GM21367 (cell line): ENCODE measurements around the gene ZNF593.

ENCODE experiments used
- ATAC-seq: cut with Tn5 transposase; IDR thresholded peaks from one replicate; pipeline ENCODE4 v1.9.1; 2021; ENCODE audit not compliant: unreplicated experiment

The ZNF593 gene

DNA sequence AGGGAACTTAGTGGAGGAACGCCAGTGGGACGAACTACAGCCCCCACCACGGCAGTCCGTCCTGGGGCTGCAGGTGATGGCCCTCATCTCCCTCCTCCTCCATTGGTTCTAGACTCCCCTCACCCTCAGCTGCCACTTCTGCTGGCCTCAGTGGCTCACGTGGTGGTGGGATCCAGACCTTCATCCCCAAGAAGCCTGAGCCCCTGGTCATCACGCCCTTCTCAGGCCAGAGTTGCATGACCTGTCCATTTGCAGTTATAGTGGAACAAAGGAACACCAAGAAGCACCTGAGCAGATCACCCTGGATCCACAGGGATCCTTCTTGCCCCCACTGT, 23.8 kb upstream of the ZNF593 start:
- no peak for ATAC-seq

DNA sequence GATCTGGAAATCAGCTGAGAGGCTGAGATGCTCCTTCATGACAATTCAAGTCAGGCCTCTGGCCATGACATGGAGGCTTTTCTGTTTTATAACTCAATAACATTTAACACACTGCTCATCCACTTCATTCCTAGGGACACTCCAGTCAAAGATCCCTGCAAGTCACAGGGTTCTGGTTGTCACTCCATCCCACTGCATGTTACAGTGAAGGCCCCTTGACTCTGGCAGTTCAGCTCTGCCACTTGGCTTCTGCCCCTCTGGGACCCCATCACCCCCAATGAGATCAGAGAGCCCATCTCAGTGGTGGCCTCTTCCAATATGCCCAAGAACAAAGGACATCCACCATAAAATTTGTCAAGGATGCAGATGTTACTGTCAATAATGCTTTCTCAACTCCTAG, 20.8 kb upstream of the ZNF593 start:
- no peak for ATAC-seq

DNA sequence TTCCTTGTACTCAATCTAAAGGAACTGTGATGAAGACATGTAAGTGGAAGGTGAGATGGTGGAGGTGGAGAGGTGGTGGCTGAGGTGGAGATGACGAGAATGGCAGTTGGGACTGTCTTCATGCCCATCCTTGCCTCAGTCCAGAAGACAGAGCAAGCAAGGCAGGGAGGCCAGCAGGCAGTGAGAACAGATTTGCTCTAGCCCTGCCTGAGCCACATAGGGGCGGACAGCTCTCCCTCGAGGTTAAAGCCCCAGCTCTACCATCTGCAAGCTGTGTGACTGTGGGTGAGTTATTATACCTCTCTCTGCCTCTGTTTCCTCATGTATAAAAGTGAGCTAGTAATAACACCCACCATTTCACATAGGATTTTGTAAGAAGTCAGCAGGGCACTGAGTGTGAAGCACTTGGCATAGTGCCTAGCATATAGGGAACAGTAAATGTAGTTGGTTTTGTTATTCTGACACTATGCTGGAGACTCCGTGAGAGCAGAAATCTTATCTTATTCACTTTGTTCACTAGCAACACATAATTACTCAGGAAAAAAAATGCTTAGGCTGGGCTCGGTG, 15.7 kb upstream of the ZNF593 start:
- no peak for ATAC-seq

DNA sequence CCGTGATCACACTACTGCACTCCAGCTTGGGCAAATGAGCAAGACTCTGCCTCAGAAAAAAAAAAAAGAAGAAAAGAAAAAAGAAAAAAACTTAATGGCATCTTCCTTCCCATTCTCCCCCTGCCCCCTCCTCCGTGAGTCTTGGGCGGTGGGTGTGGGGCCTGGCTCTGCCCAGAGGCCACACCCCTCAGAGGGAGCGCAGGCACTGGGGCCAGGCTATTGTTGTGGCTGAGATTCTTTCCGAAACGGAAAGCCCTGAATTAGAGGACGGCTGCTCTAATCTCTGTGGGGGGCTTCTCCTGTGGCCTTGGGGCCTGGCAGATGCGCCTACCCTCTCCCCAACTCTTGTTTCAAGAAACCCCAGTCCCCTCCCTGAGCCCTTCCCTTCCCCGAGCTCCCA, 15.0 kb upstream of the ZNF593 start:
- ATAC-seq = no peak

DNA sequence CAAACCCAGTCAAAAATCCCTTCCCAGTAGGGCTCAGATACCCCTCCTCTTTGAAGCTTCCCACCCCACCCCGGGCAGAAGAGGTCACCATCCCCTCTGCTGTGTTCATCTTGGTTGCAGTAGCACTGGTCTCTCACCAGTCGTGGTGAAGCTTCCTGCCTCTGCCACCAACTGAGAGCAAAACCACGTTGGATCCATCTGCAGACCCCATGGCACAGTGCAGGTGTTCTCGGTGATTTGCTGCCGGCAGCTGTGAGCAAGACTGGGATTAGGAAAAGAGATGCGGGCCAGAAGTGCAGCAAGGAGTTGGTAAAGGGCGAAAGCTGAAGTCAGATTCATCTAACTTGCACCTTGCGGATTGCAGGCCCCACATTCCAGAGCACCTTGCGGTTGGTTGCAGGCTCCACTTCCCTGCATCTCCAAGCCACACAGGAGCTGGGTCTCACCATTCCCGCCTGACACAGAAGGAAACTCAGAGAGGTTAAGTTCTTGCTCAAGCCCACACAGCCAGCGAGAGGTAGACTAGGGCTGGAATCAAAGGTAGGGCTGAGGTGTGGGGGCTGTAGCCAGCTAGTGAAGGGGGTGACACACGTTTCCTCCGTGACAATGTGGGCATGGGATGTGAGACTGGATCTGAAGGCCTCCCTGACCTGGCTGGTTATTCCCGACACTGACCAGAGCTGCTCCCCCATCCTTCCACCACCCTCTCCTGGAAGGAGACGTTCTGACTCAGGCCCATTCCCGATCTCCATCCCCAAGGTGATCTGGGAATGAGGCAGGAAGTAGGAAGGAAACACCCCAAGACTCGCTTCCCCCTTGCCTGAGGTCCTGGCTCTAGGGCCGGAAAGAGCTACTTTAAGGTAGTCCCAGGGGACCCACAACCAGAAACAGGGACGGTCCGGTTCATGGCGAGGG, 14.1 kb upstream of the ZNF593 start:
- ATAC-seq = no peak

DNA sequence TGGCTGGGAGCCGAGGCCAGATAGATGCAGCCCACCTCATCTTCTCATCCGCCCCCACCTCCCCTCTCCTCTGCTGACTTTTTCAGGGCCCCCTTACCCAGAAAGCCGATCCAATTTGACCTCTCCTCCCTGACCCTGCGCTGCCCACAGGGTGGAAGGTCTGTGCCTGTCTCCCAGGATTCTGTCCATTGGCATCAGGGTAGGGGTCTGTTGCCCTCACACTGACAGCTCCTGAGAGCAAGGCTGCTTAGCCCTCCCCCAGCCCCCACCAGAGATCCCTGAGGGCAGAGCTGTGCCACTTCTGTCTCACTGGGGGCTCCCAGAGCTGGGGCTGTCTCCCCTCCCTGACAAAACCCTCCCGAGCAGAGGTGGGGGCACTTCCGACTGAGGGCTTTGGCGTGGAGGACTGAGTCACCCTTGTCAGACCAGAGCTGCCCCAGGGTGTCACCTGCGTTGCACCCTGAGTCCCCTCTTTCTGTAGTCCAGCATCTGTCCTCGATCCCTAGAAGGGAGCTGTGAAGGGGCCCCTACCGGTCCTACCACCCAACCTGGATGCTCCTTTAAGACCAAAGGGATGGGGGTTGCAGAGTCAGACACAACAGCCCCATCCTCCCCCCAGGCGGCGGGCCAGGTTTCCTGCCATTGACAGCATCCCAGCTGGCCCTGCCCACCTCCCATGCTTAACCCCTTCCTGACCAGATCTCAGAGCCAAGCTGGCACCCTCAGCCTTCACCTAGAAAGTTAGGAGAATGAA, 13.2 kb upstream of the ZNF593 start:
- ATAC-seq = no peak

DNA sequence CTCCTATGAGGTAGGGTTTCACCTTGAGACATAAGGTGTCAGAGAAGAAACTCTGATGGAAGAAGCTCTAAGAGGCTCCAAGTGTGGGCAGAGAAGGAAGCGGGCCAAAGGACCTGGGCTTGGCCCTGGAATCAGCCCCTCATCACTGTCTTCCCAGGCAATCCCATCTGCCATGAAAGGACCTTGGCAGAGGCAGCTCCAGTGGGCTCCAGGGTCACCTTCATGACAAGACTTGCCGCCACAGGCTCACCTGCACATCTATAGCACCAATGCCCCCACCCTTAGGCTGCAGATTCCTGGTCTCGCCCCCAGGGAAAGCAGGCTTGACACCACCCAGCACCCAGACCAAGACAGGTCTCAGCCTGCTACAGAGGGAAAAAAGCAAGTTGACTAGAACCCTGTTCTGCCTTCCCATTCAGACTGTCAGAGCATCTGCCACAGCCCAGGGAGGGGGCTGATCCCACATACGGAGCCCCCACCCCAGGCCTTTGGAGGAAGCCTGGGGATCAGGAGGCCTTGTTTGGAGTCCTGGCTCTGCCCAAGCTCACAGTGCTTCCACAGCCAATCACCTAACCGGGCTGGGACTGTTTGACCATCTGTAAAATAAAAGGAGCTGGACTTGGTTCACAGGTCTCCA, 11.3 kb upstream of the ZNF593 start:
- ATAC-seq = no peak

DNA sequence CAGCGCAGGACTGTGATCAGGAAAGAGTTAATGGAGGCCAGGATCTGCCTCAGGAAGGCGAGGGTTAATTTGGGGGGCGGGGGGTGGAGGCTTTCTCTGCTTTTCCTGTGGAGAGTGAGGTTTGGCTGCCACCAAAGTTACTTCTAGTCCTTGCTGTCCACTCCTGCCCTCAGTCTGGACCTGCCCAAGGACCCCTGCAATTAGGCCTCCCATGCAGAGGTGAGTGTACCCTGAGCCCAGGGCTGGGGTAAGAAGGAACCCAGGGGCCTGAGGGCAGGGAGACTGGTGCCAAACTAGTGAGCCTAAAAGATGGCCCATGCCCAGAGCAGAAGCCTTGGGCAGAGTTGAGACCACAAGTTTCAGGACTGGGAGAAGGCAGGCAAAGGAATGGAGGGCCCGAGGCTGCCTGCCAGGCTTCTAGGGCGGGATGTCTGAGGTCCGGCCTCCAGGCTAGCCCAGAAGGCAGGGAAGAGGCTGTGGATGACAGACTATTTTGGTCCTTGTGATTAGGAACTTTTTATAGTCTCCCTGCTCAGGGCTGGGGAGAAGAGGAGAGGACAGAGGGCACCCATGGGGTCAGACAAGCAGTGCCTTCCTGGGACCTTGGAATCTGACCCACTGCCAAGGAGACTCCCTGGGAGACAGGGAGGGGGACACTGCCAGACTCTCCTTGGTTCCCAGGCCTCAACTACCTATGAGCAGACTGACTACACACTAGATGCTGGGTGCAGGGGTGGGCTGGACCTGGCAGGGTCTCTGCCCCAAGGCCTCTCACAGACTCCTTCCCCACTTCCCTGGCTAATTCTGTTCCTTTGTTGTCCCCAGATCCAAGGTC, 10.6 kb upstream of the ZNF593 start, which contains the start of gene FAM110D:
TSS of gene FAM110D (plus strand) at position 172 of the 835 bp plus-strand sequence. CDS start 2,213 bp downstream, outside the sequence.
- ATAC-seq = no peak

DNA sequence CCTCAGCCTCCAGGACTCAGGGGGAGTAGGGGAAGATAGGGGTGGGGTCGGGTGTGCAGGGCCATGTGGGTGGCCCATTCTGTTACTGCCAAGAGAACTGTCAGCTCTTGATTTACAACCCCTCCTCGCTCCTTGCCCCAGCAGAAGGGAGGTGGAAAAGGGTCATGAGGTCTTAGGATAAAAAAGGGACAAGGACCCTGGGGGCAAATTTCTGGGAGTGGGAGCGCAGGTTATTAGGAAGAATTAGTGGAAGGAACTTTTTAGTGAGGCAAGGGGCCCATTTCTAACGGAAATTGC, 10.0 kb upstream of the ZNF593 start:
- no peak for ATAC-seq

DNA sequence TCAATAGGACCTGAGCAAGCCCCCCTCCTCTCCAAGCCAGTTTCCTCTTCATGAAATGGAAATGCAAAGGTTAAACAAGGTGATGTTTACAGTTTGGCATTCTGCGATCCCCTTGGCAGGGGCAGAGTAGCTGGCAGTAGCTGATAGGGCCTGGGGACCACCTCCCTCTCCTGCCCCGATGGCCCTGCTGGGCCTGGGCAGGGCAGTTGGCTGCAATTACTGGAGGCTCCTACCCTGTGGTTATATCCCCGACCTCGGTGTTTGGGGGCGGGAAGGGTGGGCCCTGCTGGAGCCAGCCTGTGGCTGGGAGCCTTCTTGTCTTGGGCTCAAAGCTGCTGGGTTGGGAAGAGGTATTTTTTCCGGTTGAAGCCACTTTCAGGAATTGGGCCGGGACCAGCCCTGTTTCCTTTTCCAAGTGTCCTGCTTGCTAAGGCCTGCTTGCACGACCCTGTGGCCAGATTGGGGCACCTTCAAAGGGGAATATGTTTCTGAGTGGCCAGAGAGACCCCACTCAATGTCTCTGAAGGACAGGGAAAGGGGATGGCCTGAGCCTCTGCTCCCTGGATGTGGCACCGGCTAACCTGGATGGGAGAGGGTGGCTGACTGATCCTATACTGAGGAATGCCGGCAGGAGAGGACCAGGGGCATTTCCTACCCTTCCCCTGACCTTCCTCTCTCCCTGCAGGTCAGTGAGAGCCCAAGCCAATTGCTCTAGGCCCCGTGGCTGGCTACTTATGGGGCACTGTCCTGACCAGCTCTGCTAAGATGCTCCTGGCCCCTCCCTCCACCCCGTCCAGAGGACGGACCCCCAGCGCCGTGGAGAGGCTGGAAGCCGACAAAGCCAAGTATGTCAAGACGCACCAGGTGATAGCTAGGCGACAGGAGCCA, 8.9 kb upstream of the ZNF593 start:
- ATAC-seq = no peak

DNA sequence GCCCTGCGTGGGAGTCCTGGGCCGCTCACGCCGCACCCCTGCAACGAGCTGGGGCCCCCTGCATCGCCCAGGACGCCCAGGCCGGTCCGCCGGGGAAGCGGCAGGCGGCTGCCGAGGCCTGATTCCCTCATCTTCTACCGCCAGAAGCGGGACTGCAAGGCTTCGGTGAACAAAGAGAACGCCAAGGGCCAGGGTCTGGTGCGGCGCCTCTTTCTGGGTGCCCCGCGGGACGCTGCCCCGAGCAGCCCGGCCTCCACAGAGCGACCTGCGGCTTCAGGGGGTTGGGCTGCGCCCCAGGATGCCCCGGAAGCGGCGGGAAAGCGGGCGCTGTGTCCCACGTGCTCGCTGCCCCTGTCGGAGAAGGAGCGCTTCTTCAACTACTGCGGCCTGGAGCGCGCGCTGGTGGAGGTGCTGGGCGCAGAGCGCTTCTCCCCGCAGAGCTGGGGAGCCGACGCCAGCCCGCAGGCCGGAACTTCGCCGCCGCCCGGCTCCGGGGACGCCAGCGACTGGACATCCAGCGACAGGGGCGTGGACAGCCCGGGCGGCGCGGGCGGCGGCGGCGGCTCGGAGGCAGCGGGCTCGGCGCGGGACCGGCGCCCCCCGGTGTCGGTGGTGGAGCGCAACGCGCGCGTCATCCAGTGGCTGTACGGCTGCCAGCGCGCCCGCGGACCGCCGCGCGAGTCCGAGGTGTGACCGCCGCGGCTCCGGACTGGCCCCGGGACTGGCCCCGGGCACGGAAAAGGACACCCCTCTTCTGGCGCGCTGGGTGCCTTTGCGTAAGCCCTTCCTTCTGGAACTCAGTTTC, 8.1 kb upstream of the ZNF593 start:
- no peak for ATAC-seq

DNA sequence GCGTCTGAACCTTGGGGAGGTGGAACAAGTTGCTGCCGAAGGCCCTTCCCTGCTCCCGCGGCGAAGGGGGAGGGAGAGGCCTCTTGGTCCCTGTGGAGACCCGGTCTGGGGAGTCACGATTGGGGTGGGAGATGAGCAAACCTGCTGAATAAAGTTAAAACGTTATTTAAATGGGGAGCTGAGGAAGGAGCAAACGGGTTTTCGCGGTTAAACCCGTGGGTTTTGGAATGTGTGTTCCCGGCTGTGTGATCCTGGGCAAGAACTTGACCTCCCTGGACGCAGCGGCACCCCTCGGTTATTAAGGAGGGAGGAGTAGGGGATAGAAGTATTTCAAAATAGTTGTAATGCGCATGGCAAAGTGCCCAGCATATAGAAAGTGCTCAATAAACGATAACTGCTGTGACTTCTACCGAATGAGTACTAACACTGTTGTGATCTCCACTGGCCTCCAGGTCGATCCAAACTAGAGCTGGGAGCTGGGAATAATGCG, 7.4 kb upstream of the ZNF593 start:
- no peak for ATAC-seq

DNA sequence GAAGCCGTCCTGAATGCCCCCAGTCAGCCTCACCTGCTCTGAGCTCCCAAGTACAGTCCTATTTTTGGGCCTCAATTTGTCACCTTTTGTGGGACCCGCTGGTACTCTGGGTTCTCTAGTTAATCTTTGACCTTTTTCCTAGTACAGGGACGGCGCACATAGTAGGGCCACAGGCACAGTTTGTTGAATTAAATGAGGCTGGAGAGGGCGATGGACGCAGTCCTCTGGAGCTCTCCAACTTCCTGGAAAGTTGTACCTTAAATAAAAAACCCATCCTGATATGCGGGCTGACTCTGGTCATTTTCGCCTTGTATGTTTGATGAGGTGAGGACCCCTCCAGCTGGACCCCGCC, 6.0 kb upstream of the ZNF593 start:
- ATAC-seq = no peak

DNA sequence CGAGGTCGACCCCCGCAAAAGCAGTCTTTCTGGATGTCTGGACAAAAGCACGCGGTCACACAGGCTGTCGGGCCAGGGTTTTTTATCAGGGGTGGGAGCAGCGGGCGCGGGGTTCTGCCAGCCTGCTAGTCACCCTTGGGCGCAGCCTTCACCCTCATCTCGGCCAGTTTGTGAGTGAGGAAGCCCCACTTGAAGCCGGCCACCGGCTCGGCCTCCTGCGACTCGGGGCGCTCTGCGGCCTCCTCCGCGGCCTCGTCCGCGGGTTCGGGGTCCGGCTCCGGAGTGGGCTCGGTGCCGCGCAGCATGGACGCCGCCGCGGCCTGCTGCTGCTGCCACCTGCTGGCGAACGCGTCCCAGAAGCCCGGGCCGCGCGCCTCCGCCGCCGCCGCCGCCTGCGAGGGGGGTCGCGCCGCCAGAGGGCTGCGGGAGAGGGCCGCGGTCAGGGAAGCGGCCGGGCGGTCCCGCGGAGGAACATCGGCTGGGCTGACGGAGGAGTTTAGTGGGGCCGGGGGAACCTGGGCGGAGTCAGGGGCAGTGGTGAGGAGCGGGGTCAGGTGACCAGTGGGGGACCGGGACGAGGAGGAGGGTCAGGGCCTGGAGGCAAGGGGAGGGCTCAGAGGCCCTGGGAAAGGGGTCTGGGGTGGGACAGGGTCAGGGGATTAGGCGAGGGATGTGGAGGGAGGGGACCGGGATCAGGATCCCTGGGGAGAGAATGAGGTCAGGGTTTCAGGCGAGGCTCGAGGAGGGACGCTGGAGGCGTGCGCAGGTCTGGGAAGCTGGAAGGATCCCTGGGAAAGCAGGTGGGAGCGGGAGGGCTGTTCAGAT, 5.5 kb upstream of the ZNF593 start:
- ATAC-seq = no peak

DNA sequence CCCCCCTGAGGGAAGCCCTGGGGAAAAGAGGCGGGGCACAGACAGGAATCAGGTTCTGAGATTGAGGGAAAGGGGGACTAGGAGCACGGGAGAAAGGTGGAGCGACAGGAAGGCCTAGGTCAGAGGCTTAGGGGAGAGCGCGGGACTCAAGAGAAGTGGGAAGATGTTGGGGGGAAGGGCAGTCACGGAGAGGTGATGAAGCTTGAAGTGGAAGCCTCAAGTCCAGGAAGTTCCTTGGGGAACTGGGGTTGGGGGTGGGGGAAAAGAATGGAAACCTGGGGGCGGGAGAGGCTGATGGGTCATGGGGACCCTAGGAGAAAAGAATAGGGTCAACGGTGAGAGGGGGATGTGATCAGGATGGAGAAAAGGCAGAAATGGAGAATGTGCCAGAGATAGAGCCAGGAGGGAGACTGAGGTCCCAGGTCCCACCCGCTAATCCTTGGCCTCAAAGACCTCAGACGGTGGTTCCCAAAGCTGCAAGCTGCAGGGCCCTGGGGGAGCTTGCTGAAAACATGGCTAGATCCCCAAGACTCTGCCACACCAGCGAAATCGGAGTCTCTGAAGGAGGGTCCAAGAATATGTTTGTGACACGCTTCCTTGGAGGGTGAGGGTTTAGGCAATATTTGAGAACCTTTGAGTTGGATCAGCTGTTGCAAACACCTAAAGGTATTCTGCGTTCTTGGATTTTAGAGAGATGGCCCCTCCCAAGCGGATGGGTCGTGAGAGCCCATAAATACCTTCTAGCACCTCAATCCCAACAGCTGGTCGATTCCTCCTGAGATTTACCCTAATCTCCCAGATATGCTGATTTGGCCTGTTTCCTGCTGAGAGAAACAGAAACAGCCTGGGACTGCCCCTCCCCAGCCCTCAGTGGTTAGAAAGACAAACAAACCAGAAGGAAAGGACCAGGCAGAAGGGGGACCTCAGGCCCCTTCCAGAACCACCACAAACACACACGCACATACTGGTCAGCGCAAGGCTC, 4.6 kb upstream of the ZNF593 start:
- no peak for ATAC-seq

DNA sequence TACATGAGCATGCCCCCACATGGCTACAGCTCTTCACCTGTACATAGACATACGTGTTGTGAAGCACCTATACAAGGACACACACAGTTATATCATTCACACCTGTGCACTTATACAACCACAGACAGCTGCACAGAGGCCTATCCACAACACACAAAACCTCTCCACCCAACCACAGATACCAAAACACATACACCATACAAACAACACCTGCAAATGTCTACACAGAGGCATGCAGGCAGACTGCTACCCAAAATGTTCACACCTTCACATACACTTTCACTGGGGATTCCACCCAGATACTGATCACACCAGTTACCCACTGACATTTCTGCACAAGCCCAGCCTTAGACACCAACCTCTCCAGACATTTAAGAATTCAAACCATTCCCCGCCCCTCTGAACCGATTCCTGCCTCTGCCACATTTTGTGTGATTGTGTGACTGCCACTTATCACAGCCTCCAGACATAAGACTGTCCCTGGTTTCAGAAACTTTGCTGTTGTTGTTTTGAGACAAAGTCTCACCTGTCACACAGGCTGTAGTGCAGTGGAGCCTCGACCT, 2.9 kb upstream of the ZNF593 start:
- no peak for ATAC-seq
